ENCODE results near the gene CSK. TPM values are rescaled to one million over a fixed set of nuclear protein-coding genes. Genes with fewer than 3 reads are reported as not detected.
"Not testable (repeated sequence)": the region's sequence is repeated elsewhere in the genome, so short reads cannot be mapped to it uniquely, and the experiment has no call there.

Gene CSK
- 10 to 100 TPM; 34.6 to 52.8 (median 43.5) TPM for polyA plus RNA-seq (ENCODE audit: insufficient read length in 4 of 4)

DNA sequence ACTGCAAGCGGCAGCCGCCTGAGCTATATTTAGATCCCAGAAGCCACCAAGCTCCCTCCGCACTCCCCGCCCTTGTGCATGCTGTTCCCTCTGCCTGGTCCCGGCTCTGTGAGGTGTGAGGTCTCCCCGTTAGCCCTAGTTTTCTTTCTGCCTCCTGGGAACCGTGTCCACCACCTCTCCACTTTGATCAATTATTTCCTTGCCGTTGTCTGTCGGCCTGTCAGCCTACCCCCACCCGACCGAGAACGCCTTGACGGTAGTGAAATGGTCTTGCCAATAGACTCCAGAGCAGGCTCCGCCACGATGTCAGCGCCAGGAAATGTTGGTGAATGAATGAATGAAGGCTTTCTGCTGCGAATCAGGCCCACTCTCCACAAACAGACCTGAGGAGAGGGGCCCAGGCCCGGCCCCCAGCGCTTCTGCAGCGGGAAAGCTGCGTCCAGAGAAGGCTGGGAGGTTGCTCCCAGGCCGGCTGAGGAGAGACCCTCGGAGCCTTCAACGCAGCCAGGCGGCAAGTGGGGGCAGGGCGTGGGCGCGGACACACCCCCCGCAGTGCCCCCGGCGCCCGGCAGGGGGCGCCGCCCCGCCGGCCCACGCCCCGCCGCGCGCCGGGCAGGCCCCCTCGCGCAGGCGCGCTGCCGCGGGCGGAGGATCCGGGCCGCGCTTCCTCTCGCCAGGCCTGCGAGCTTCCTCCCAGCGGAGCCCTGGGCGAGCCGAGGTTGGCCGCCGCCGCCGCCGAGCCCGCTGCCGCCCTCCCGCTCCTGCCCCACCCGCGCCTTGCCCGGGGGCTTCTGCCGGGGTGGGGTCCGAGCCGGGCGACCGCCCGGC, at the start of gene CSK:
Gene CSK (plus strand): TSS at position 650 of the 828 bp plus-strand sequence. CDS start 16,218 bp downstream, outside the sequence.
- peak in 3 of 4 donors; percentile 52 to 59 (median 54) for DNase-seq (ENCODE audit: low read depth in 4 of 4, low spot score in 3 of 4)

GRCh38 chr15:74732846-74733245, 49.0 kb upstream of the CSK start:
- no peak for DNase-seq (ENCODE audit: low read depth in 4 of 4, low spot score in 3 of 4)

- DNase-seq (ENCODE audit: low read depth in 4 of 4, low spot score in 3 of 4): no peak
Observed at GRCh38 chr15:74733269-74733668, 48.6 kb upstream of the CSK start.

DNA sequence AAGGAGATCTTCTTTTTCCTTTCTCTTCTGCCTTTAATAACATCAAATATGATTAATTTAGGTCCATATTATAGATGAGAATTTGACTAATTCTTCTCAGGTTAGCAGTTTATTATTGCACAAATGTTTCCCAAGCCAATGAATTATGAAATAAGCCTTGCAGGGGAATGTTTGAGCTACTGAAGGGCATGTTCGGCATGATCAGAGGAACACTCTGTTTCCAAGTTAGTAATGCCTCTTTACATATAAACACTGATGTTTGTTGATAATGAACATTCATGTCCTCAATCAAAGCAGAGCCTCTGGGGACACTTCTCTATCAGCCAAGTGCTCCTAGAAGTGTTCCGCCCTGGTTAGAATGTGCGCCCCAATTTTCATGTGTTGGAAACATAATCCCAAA, 46.6 kb upstream of the CSK start:
- no peak for DNase-seq (ENCODE audit: low read depth in 4 of 4, low spot score in 3 of 4)

DNA sequence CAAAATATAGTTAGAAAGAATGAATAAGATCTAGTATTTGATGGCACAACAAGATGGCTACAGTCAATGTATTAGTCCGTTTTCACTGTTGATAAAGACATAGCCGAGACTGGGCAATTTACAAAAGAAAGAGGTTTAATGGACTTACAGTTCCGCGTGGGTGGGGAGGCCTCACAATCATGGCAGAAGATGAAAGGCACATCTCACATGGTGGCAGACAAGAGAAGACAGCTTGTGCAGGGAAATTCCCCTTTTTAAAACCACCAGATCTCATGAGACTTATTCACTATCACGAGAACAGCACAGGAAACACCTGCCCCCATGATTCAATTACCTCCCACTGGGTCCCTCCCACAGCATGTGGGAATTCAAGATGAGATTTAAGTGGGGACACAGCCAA, 43.6 kb upstream of the CSK start:
- DNase-seq (ENCODE audit: low read depth in 4 of 4, low spot score in 3 of 4): not testable (repeated sequence)

DNA sequence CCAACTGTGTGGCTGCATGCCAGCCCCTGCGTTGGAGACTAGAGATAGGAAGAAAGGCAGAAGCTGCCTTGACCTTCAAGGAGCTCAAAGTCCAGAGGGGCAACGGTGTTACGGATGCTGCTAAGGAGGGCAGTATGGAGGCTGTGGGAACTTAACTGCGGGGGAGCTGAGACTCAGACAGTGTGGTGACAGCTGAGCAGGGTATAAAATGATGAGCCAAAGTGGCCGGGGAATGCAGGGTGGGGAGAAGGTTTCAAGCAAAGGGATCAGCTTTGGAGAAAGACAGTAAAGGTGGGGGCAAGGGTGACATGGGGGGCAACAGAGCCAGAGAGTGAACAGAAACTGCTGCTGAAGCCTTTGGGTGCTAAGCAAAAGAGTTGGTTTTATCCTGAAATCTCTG, 39.5 kb upstream of the CSK start:
- no peak for DNase-seq (ENCODE audit: low read depth in 4 of 4, low spot score in 3 of 4)

GRCh38 chr15:74746389-74746788, 35.5 kb upstream of the CSK start:
- no peak for DNase-seq (ENCODE audit: low read depth in 4 of 4, low spot score in 3 of 4)

- no peak for DNase-seq (ENCODE audit: low read depth in 4 of 4, low spot score in 3 of 4)
Observed at GRCh38 chr15:74748322-74748946, 33.4 kb upstream of the CSK start, which contains the start of gene CYP1A2. Gene CYP1A2 (plus strand): TSS chr15:74748845. CDS start chr15:74749739, 894 bp downstream.

- no peak for DNase-seq (ENCODE audit: low read depth in 4 of 4, low spot score in 3 of 4)
Observed at GRCh38 chr15:74749832-74750231, 32.0 kb upstream of the CSK start.

- DNase-seq (ENCODE audit: low read depth in 4 of 4, low spot score in 3 of 4): no peak
Observed at GRCh38 chr15:74750751-74751150, 31.1 kb upstream of the CSK start.

DNA sequence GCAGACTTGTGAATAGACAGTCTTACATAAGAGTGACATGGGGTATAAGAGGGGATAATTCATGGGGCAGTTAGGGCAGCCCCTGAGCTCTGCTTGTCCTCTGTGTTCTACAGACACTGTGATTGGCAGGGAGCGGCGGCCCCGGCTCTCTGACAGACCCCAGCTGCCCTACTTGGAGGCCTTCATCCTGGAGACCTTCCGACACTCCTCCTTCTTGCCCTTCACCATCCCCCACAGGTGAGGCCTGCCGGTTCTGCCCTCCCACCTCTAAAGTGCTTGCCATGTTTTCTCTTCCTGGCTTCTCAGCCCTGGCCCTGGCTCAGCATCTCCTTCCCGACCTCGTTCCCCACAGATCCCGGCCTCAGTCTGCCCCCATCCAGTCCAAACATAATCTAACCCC, 29.9 kb upstream of the CSK start:
- DNase-seq (ENCODE audit: low read depth in 4 of 4, low spot score in 3 of 4): no peak

- no peak for DNase-seq (ENCODE audit: low read depth in 4 of 4, low spot score in 3 of 4)
Observed at GRCh38 chr15:74752531-74752930, 29.3 kb upstream of the CSK start.

DNA sequence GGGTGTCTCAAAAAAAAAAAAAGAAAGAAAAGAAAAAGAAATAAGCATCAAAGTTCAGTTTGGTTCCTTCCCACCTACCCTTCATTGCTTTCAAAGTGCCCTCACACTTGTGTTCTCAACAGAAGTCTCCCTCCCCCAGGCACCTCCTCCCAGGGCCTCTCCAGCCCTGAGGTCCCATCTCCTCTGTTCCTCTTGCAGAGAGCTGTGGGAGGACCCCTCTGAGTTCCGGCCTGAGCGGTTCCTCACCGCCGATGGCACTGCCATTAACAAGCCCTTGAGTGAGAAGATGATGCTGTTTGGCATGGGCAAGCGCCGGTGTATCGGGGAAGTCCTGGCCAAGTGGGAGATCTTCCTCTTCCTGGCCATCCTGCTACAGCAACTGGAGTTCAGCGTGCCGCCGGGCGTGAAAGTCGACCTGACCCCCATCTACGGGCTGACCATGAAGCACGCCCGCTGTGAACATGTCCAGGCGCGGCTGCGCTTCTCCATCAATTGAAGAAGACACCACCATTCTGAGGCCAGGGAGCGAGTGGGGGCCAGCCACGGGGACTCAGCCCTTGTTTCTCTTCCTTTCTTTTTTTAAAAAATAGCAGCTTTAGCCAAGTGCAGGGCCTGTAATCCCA, 27.2 kb upstream of the CSK start:
- no peak for DNase-seq (ENCODE audit: low read depth in 4 of 4, low spot score in 3 of 4)

DNA sequence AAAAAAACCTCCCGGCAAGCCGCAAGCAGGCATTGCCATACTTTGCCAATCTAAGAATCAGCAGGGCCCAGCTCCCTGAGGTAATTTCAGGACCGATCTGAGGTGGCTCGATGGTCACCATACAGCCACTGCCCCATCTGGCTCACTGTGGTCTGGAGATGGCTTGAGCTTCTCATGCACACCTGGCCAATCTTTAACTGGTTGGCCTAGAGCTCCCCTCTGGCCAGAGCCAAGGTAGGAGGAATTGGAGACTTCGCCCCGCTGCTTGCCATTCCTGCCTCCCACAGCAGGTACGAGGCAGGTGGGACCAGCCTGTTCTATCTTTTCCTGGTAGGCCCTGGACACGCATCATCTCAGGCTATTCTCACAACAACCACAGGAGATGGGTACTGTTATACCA, 23.1 kb upstream of the CSK start:
- DNase-seq (ENCODE audit: low read depth in 4 of 4, low spot score in 3 of 4): no peak

- DNase-seq (ENCODE audit: low read depth in 4 of 4, low spot score in 3 of 4): no peak
Observed at GRCh38 chr15:74762791-74763150, 19.1 kb upstream of the CSK start.

DNA sequence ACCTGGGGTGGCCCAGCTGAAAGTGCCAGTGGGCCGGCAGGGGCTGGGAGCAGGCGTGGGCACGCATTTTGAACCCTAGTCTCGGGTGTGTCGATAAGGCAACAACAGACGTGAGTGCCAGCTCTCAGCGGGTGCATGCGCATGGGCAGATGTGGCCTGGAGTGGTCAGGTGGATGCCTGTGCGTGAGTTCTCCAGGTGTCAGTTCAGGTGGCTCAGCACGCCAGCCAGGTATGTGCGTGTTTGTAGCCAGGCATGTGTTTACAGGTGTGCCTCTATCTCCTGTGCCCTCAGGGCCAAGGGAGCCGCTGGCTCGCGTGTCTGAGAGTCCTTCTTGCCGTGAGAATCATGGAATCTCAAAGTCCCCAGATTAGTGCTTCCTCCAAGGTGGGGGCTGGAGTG, 18.5 kb upstream of the CSK start:
- no peak for DNase-seq (ENCODE audit: low read depth in 4 of 4, low spot score in 3 of 4)

GRCh38 chr15:74767167-74768098, 14.4 kb upstream of the CSK start:
- DNase-seq (ENCODE audit: low read depth in 4 of 4, low spot score in 3 of 4): no peak

GRCh38 chr15:74768099-74768770, 13.6 kb upstream of the CSK start:
- DNase-seq (ENCODE audit: low read depth in 4 of 4, low spot score in 3 of 4): no peak

GRCh38 chr15:74768771-74769342, 13.0 kb upstream of the CSK start:
- no peak for DNase-seq (ENCODE audit: low read depth in 4 of 4, low spot score in 3 of 4)

Data from left renal pelvis (tissue), 4 donors.